Testis (tissue), 2 donors: ENCODE measurements around the gene FASTKD3.

ENCODE experiments used
- CTCF ChIP-seq, 3 experiments: fragments of 450-650 bp in 2 of 3; fragments of 200-600 bp in 1 of 3; sonication (generic) in 1 of 3; IDR thresholded peaks; one replicate each; pipeline ENCODE4 v1.5.1; 2016 to 2019; ENCODE audit warnings: antibody characterized with exemption in 3 of 3, mild to moderate bottlenecking in 2 of 3, moderate library complexity in 1 of 3
- POLR2A ChIP-seq: fragments of 450-650 bp; IDR thresholded peaks from one replicate; pipeline ENCODE4 v1.6.1; 2017; ENCODE audit warnings: antibody characterized with exemption, mild to moderate bottlenecking, moderate library complexity

DNA sequence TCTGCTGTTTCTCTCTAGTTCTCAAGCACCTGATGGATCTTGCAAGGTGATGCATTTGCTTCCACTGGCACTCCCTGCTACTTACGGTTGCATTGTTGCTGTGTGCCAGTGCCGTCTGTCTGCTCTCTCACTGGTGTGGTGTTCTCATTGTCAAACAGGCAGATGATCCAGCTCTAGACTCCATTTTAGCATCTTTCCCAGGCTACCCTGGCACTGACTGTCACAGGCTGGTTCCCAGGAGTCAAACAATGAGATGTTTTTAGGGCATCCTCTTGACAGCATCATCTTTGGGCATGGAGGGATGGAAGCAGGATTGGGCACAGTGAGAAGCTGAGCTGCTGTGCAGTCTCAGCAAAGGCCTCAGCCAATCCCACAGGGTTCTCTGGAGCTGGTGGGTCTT, 13.0 kb upstream of the FASTKD3 start:
- TF ChIP-seq CTCF (IDR thresholded peaks at IDR 0.05): no peak
- TF ChIP-seq POLR2A: no peak
